MM.1S (cell line): Measurements from ENCODE around the gene DKC1.

ENCODE experiments used
- EZH2 ChIP-seq: fragments of 300-600 bp; sonication (generic); optimal IDR thresholded peaks from 2 replicates; pipeline ENCODE3; 2017; ENCODE audit warnings: low read depth, mild to moderate bottlenecking, antibody characterized with exemption, low read length, mixed read lengths
- TF ChIP-seq, protein P1 (sequence below): fragments of 300-600 bp; sonication (generic); IDR thresholded peaks from 2 replicates; pipeline ENCODE4 v1.5.1; 2016; ENCODE audit warnings: antibody characterized with exemption, low read length, mixed read lengths

DNA sequence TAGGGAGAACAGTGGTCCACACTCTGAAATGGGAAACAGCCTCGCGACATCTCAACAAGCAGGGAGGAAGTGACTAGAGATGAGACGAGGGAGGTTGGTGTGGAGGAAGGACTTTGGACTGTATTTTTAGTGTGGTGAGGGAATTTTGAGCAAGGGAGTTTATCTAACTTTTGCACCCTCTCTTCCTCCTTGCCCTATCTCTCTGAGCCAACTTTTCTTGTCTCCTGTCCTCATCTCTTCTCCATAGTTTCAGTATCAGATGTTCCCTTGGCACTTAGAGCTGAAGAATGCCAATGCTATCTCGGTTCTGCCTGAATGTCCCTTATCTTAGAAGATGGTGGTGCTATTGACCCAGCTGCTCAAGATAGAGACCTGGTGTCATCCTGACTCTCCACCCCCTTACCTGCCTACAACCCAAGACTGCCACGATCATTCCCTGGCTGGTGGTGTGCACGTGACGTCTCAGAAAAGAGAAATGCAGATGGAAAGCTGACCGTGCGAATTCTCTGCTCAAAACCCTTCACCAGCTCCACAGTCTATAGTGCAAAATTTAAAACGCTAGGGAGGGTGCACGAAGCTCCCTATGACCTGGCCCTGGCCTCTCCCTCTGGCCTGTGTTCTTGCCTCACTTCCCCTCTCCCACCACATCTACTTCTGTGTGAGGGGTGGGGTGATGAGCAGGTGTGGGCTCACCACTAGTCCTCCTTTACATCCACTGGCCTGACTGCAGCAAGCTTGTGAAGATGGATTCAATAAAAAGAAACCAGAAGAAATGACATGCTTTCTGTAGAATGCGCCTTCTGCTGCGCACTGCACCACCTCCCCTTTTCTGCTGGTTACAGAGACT, 21.7 kb downstream of the DKC1 start:
- no peak for TF ChIP-seq EZH2
- TF ChIP-seq, protein P1, sequence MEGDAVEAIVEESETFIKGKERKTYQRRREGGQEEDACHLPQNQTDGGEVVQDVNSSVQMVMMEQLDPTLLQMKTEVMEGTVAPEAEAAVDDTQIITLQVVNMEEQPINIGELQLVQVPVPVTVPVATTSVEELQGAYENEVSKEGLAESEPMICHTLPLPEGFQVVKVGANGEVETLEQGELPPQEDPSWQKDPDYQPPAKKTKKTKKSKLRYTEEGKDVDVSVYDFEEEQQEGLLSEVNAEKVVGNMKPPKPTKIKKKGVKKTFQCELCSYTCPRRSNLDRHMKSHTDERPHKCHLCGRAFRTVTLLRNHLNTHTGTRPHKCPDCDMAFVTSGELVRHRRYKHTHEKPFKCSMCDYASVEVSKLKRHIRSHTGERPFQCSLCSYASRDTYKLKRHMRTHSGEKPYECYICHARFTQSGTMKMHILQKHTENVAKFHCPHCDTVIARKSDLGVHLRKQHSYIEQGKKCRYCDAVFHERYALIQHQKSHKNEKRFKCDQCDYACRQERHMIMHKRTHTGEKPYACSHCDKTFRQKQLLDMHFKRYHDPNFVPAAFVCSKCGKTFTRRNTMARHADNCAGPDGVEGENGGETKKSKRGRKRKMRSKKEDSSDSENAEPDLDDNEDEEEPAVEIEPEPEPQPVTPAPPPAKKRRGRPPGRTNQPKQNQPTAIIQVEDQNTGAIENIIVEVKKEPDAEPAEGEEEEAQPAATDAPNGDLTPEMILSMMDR, result no peak
